Measurements from ENCODE around the gene EYA4. TPM values are rescaled to one million over a fixed set of nuclear protein-coding genes. Genes with fewer than 3 reads are reported as not detected.

Gene EYA4
- total RNA-seq, 1 donor from 2014 or later, result 0.78 TPM

- TF ChIP-seq CTCF (IDR thresholded peaks at IDR 0.05), result no peak
- Mint-ChIP-seq H3K27ac (ENCODE audit: unreplicated experiment) (no peak overlapping the region), H3K27me3 (ENCODE audit: unreplicated experiment) (peaks cover 10% of the 10 kb centered on the region), H3K9me3 (ENCODE audit: unreplicated experiment) (no peaks in the 10 kb centered on the region), H3K36me3 (ENCODE audit: unreplicated experiment) (no peaks in the 10 kb centered on the region), H3K4me1 (ENCODE audit: unreplicated experiment) (no peaks in the 10 kb centered on the region), H3K4me3 (ENCODE audit: unreplicated experiment) (no peak overlapping the region)
- no peak for DNase-seq (ENCODE audit: extremely low spot score, unreplicated experiment)
These were observed 36.9 kb downstream of the EYA4 start for GRCh38 chr6:133277900-133278545.

- no peaks in the 10 kb centered on the region for H3K36me3 Mint-ChIP-seq (ENCODE audit: unreplicated experiment)
- peaks cover 13% of the 10 kb centered on the region for H3K4me1 Mint-ChIP-seq (ENCODE audit: unreplicated experiment)
- no peak overlapping the region for H3K27ac Mint-ChIP-seq (ENCODE audit: unreplicated experiment)
- H3K9me3 Mint-ChIP-seq (ENCODE audit: unreplicated experiment), result no peaks in the 10 kb centered on the region
- no peak overlapping the region for H3K4me3 Mint-ChIP-seq (ENCODE audit: unreplicated experiment)
- peak; percentile 60 for TF ChIP-seq CTCF (IDR thresholded peaks at IDR 0.05)
- no peak for DNase-seq (ENCODE audit: extremely low spot score, unreplicated experiment)
- H3K27me3 Mint-ChIP-seq (ENCODE audit: unreplicated experiment), result peaks cover 8% of the 10 kb centered on the region
These were observed 45.6 kb downstream of the EYA4 start for GRCh38 chr6:133286765-133287164.

GRCh38 chr6:133288662-133289061, 47.5 kb downstream of the EYA4 start:
- peaks cover 27% of the 10 kb centered on the region for H3K4me1 Mint-ChIP-seq (ENCODE audit: unreplicated experiment)
- DNase-seq (ENCODE audit: extremely low spot score, unreplicated experiment), result no peak
- H3K9me3 Mint-ChIP-seq (ENCODE audit: unreplicated experiment), result no peaks in the 10 kb centered on the region
- TF ChIP-seq CTCF (IDR thresholded peaks at IDR 0.05), result no peak
- H3K36me3 Mint-ChIP-seq (ENCODE audit: unreplicated experiment), result no peaks in the 10 kb centered on the region
- no peak overlapping the region for H3K4me3 Mint-ChIP-seq (ENCODE audit: unreplicated experiment)
- no peak overlapping the region for H3K27ac Mint-ChIP-seq (ENCODE audit: unreplicated experiment)
- peaks cover 8% of the 10 kb centered on the region for H3K27me3 Mint-ChIP-seq (ENCODE audit: unreplicated experiment)

- Mint-ChIP-seq H3K27ac (ENCODE audit: unreplicated experiment) (no peak overlapping the region), H3K9me3 (ENCODE audit: unreplicated experiment) (no peaks in the 10 kb centered on the region), H3K27me3 (ENCODE audit: unreplicated experiment) (peaks cover 8% of the 10 kb centered on the region), H3K4me1 (ENCODE audit: unreplicated experiment) (peaks cover 27% of the 10 kb centered on the region), H3K4me3 (ENCODE audit: unreplicated experiment) (no peak overlapping the region), H3K36me3 (ENCODE audit: unreplicated experiment) (no peaks in the 10 kb centered on the region)
- no peak for DNase-seq (ENCODE audit: extremely low spot score, unreplicated experiment)
- TF ChIP-seq CTCF (IDR thresholded peaks at IDR 0.05), result no peak
These were observed 48.7 kb downstream of the EYA4 start for GRCh38 chr6:133289733-133290306.

GRCh38 chr6:133290930-133291329, 49.8 kb downstream of the EYA4 start:
- Mint-ChIP-seq H3K36me3 (ENCODE audit: unreplicated experiment) (no peaks in the 10 kb centered on the region), H3K27ac (ENCODE audit: unreplicated experiment) (no peak overlapping the region), H3K27me3 (ENCODE audit: unreplicated experiment) (peaks cover 6% of the 10 kb centered on the region), H3K9me3 (ENCODE audit: unreplicated experiment) (no peaks in the 10 kb centered on the region), H3K4me1 (ENCODE audit: unreplicated experiment) (peaks cover 27% of the 10 kb centered on the region), H3K4me3 (ENCODE audit: unreplicated experiment) (no peak overlapping the region)
- TF ChIP-seq CTCF (IDR thresholded peaks at IDR 0.05), result no peak
- DNase-seq (ENCODE audit: extremely low spot score, unreplicated experiment), result no peak
